GM12878 (cell line): ENCODE data around the gene HUNK.

Experiments used
- ATF3 ChIP-seq: IDR thresholded peaks from 2 replicates; pipeline ENCODE4 v1.6.1; 2011; ENCODE audit warnings: low read depth, mild to moderate bottlenecking, low read length, moderate library complexity, borderline replicate concordance; ENCODE audit errors: extremely low read depth
- BRCA1 ChIP-seq: IDR thresholded peaks from 2 replicates; pipeline ENCODE4 v1.6.1; 2011; ENCODE audit warnings: low read depth, low read length, improper control_type of control experiment
- JUNB ChIP-seq: IDR thresholded peaks from 2 replicates; pipeline ENCODE4 v1.6.1; 2016; ENCODE audit warnings: antibody characterized with exemption, mild to moderate bottlenecking
- SIN3A ChIP-seq: IDR thresholded peaks from 2 replicates; pipeline ENCODE4 v1.6.1; 2012; ENCODE audit warnings: low read depth, low read length, improper control_type of control experiment
- SP1 ChIP-seq: IDR thresholded peaks from one replicate; pipeline ENCODE4 v1.6.1; 2011; ENCODE audit warnings: low read depth, low read length
- TF ChIP-seq, protein P1 (sequence below): fragments of 450-650 bp; IDR thresholded peaks from 2 replicates; pipeline ENCODE4 v1.6.1; 2014; ENCODE audit warnings: mild to moderate bottlenecking
- TF ChIP-seq, protein P2 (sequence below), 3 experiments: IDR thresholded peaks in 2 of 3; conservative IDR thresholded peaks in 1 of 3; 2 replicates each; pipeline ENCODE4 v1.5.1; 2011; ENCODE audit warnings: low read depth in 3 of 3, low read length in 3 of 3, mild to moderate bottlenecking in 3 of 3, control low read depth in 2 of 3, moderate library complexity in 2 of 3, inconsistent platforms in 1 of 3, mixed read lengths in 1 of 3; ENCODE audit not compliant: control insufficient read depth in 2 of 3, insufficient read depth in 1 of 3; ENCODE audit errors: extremely low read depth in 1 of 3
- TF ChIP-seq, protein P3 (sequence below): IDR thresholded peaks from 2 replicates; pipeline ENCODE4 v1.6.1; 2011; ENCODE audit warnings: mild to moderate bottlenecking, low read depth, low read length, moderate library complexity; ENCODE audit not compliant: insufficient replicate concordance

GRCh38 chr21:31857096-31857495 is 15.7 kb upstream of the HUNK start:
- TF ChIP-seq, protein P1, sequence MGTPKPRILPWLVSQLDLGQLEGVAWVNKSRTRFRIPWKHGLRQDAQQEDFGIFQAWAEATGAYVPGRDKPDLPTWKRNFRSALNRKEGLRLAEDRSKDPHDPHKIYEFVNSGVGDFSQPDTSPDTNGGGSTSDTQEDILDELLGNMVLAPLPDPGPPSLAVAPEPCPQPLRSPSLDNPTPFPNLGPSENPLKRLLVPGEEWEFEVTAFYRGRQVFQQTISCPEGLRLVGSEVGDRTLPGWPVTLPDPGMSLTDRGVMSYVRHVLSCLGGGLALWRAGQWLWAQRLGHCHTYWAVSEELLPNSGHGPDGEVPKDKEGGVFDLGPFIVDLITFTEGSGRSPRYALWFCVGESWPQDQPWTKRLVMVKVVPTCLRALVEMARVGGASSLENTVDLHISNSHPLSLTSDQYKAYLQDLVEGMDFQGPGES, result no peak
- no peak for TF ChIP-seq SIN3A
- TF ChIP-seq JUNB, result no peak
- TF ChIP-seq, protein P2, sequence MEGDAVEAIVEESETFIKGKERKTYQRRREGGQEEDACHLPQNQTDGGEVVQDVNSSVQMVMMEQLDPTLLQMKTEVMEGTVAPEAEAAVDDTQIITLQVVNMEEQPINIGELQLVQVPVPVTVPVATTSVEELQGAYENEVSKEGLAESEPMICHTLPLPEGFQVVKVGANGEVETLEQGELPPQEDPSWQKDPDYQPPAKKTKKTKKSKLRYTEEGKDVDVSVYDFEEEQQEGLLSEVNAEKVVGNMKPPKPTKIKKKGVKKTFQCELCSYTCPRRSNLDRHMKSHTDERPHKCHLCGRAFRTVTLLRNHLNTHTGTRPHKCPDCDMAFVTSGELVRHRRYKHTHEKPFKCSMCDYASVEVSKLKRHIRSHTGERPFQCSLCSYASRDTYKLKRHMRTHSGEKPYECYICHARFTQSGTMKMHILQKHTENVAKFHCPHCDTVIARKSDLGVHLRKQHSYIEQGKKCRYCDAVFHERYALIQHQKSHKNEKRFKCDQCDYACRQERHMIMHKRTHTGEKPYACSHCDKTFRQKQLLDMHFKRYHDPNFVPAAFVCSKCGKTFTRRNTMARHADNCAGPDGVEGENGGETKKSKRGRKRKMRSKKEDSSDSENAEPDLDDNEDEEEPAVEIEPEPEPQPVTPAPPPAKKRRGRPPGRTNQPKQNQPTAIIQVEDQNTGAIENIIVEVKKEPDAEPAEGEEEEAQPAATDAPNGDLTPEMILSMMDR (IDR thresholded peaks at IDR 0.05 in 2 of 3, conservative IDR thresholded peaks at IDR 0.05 in 1 of 3; ENCODE audit: control insufficient read depth in 2 of 3, extremely low read depth in 1 of 3, insufficient read depth in 1 of 3, low read depth in 3 of 3, low read length in 3 of 3), result no peak
- no peak for TF ChIP-seq SP1
- TF ChIP-seq BRCA1, result no peak
- TF ChIP-seq ATF3, result no peak
- TF ChIP-seq, protein P3, sequence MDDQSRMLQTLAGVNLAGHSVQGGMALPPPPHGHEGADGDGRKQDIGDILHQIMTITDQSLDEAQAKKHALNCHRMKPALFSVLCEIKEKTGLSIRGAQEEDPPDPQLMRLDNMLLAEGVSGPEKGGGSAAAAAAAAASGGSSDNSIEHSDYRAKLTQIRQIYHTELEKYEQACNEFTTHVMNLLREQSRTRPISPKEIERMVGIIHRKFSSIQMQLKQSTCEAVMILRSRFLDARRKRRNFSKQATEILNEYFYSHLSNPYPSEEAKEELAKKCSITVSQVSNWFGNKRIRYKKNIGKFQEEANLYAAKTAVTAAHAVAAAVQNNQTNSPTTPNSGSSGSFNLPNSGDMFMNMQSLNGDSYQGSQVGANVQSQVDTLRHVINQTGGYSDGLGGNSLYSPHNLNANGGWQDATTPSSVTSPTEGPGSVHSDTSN, result no peak
